NCI-H82 (cell line): ENCODE results near the gene TIMM13.

Experiments used
- DNase-seq: peaks from one replicate; lab custom pipeline; 2025; lab: John Stamatoyannopoulos, UW

TIMM13 gene

GRCh38 chr19:2454962-2455850, 27.8 kb upstream of the TIMM13 start:
- DNase-seq, result no peak

DNA sequence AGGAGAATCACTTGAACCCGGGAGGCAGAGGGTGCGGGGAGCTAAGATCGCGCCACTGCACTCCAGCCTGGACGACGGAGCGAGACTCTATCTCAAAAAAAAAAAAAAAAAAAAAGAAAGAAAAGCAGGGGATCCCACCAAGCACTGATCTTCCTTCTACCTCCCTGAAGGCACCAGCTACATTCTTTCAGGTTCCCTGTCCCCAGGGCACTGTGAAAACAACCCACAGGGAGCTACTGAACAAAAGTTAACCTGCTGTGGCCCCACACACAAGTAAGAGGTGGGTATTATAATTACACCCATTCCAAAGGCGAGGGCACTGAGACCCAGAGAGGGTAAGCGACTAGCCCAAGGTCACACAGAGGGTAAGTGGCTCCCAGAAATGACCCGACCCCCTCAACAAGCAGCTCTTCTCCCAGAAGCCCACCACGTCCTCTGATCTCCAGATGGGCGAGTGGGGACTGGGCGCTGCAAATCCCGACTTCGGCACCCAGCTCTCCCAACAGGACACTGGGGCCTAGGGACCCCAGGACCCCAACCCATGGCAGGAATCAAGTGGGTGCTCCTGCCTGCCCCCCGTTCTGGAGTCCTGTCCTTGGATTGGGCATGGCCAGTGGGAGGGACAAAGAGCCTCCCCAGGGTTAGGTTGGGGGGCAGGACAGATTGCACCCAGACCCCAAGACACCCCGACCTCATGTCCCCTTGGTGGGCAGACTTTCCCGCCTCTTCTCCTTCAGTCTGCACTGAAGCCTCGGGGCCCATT, 27.0 kb upstream of the TIMM13 start:
- DNase-seq, result no peak

GRCh38 chr19:2453431-2454025, 26.1 kb upstream of the TIMM13 start:
- no peak for DNase-seq

GRCh38 chr19:2451741-2452140, 24.4 kb upstream of the TIMM13 start:
- no peak for DNase-seq

DNA sequence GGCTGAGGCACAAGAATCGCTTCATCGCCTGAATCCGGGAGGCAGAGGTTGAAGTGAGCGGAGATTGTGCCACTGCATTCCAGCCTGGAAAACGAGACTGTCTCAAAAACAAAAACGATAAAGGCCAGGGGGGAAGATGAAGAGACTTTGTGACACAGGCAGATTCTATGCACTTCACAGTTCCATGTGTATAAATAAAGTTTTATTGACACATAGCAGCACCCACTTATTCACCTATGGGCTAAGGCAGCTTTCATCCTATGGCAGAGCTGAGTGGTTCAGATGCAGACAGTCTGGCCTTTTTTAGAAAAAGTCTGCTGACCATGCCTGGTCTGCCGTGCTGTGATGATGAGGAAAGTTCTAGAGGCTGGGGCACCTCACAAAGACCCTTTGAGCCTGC, 23.8 kb upstream of the TIMM13 start:
- no peak for DNase-seq

DNA sequence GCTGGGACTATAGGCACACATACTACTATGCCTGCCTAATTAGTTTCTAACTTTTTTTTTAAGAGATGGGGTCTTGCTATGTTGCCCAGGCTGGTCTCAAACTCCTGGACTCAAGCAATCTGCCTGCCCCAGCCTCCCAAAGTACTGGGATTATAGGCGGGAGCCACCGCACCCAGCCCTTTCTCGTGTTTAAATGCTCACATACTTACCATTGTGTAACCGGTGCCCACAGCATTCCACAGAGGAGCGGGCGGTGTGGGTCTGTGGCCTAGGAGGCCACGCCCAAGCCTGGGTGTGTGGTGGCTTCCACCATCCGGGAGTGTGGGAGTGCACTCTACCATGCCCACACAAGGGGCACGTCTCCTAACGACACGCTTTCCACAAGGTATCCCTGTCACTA, 21.6 kb upstream of the TIMM13 start:
- no peak for DNase-seq

DNA sequence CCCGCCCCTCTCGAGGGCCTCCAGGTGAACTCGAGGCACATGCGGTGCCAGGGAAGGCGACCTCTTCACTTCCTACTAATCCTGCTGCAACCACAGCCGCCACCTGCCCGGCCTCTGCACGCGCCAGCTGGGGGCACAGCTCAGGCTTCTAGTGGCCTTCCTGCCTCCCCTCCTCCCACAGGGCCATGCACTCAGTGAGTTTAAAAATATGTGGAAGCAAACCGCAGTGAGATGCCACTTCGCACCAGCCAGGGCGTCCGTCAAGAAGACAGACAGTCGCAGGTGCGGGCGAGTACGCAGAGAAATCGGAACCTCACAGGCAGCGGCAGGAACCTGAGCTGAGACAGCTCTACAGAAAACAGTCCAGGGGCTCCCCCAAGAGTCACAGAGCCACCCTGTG, 19.0 kb upstream of the TIMM13 start:
- peak; percentile 64 for DNase-seq

DNA sequence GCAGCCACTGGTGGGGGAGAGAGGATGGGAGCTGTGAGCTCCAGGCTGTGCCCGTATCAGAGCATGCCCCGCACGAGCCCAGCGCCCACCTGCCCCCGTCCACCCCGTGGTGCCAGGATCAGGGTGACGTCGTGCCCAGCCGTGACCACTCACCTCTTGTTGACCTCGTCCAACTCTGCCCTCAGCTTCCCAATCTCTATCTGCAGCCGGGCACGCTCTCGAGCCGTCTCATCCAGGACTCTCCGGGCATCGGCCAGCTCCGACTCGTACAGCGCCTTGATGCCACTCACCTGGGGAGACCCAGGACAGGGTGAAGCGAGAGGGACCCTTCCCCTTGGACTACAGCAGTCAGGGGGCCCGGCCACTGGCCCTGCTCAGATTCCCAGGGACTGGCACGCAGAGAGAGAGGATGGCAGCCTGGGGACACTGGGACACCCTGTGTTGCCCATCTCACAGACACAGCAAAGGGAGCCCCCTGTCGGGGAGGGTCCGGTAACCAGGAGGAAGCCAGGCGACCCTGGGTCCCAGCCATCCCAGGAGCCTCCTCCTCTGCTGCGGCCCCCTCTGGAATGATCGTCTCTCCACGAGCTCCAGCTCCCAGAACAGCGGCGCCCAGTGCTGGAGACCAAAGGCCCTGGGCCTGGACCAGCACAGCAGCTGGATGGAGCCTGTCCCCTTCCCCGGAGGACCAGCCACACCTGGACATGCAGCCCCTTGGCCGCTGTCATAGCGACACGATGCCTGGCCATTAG, 17.0 kb upstream of the TIMM13 start:
- DNase-seq, result no peak

DNA sequence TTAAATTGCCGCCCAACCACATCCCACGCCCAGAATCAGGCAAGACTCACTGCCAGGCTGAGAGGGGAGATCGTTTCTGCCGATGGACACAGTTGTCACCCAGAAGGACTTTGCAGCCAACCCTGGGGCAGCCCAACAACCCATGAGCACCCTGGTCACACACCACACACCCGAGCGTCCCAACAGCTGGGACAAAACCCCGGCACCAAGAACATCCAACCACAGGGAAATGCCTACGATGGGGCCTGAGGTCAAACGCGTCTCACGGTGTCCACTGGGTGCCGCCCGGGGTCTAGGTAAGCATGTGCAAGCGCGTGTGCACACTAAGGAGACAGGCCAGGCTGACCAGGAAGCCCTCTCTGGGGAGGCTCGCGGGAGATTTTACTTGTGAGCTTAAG, 16.4 kb upstream of the TIMM13 start:
- DNase-seq, result no peak

DNA sequence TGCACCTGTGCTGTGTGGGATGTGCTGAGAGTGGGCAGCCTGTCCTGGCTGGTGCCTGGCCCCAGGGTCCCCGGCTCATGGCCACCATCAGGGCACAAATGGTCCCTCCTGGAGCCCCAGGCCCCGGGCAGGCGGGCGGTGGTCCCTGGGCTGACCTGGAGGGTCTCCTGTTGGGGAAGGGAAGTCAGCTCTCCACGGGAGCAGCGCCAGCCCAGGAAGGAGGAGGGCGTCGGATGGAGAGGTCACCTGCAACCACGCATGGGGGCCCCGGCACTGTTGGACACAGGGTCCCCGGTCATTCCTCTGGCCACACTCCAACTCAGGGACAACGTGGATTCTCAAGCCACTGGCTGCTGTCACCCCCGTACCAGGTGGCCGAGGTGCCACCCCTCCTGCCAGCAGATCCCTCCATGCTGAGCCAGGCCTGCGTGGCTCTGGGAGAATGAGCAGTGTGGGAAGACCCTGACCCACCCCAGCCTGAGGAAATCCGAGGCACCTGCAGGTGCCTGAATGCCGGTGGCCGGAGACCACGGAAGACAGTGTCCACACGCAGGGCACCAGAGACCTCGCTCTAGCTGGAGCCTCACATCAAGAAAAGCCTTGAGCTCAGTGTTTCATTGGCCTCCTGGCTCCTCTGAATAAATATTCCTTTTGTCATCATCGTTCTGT, 15.9 kb upstream of the TIMM13 start:
- no peak for DNase-seq

GRCh38 chr19:2441096-2441752, 13.8 kb upstream of the TIMM13 start:
- DNase-seq, result no peak

DNA sequence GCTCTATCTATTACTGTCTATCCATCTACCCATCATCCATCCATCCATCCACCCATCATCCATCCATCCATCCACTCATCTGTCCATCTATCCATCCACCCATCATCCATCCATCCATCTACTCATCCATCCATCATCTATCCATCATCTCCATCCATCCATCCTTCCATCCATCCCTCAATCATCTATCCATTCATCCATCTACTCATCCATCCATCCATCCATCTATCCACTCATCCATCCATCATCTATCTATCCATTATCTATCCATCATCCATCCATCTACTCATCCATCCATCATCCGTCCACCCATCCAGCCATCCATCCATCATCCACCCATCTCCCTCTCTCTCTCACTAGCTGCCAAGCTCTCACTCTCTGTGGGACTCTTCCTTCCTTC, 13.1 kb upstream of the TIMM13 start:
- no peak for DNase-seq

DNA sequence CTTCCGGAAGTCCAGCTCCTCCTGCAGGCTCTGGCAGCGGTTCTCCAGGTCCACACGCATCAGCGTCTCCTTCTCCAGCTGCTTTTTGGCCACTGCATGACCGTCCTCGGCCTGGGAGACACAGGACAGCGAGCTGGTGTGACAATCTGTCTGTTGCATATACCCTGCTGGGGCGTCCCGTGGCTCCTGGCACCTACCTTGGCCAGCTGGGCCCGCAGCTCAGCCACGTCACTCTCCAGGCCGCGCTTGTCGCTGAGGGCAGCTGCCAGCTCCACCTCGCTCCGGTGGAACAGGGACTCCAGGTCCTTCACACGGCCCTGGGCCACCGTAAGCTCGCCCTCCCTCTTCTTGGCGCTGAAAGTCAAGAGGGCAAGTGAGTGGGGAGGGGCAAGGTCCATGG, 10.8 kb upstream of the TIMM13 start:
- DNase-seq, result no peak

GRCh38 chr19:2436926-2437325, 9.5 kb upstream of the TIMM13 start:
- no peak for DNase-seq

DNA sequence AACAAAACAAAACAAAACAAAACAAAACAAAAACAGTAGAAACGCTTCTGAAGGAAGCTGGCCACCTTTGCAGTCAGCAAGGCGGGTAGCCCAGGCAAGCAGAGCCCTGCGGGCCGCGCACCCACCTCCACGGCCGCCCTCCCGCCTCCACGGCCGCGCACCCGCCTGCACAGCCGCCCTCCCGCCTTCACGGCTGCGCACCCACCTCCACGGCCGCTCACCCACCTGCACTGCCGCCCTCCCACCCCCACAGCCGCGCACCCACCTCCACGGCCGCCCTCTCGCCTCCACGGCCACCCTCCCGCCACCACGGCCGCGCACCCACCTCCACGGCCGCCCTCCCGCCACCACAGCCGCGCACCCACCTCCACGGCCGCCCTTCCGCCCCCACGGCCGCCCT, 9.0 kb upstream of the TIMM13 start:
- DNase-seq, result no peak

- no peak for DNase-seq
These were observed 7.4 kb upstream of the TIMM13 start for GRCh38 chr19:2434721-2435265.

DNA sequence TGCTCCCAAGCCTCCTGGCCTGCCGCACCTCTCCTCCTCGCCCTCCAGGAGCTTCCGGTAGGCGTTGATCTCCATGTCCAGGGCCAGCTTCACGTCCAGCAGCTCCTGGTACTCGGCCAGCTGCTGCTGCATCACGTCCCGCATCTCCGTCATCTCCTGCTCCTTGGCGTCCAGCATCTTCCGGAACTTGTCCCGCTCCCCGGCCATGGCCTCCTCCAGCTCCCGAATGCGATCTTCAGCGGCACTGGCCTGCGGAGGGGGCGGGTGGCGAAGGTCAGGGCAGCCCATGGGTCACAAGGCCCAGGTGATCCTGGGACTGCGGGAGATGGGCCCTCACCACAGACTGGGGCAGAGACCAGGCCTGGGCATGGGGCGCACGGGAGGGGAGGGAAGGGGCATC, 6.9 kb upstream of the TIMM13 start:
- DNase-seq, result no peak

GRCh38 chr19:2433854-2434253, 6.5 kb upstream of the TIMM13 start:
- DNase-seq, result no peak

DNA sequence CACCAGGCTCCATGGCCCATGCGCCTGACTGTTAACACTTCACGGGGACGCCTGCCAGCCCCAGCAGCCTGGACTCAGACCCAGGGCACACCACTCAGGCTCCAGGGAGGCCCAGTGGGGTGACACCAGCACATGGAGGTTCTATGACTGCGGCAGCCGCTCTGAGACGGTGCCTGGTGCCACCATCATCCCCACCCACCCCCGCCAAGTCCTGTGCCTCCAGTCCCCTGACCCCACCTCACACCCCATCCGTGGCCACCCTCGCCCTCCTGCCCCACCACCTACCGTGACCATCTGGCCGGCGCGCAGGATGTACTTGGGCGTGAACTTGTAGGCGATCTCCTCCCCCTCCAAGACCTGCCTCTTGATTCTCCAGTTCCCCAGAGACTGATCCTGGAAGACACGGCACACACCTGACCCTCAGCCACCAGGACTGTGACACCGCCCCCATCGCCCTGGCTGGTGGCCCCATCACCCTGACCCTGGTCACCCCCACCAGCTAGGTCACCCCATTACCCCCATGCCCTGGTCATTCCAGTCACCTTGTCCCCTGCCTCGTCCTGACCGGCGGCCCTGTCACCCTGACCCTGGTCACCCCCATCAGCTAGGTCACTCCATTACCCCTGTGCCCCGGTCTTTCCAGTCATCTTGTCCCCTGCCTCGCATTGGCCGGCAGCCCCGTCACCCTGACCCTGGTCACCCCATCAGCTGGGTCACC, 4.9 kb upstream of the TIMM13 start:
- DNase-seq, result no peak
